Parietal lobe (tissue), 2 donors: ENCODE data around the gene RNF123. TPM values are rescaled to one million over a fixed set of nuclear protein-coding genes. Genes with fewer than 3 reads are reported as not detected.

Source experiments
- small RNA-seq: library from RNA; depleted of rRNA; stranded (forward); fragments of <200 nt; gene quantifications from one replicate; pipeline ENCODE3, GENCODE V24; 2014; ENCODE audit warnings: low replicate concordance
- total RNA-seq: library from RNA; depleted of rRNA; stranded (reverse); fragments of >200 nt; gene quantifications from one replicate; pipeline ENCODE4 v1.2.3, GENCODE V29; 2014

The RNF123 gene
- total RNA-seq: 36.9 TPM

GRCh38 chr3:49689046-49689907 lies at the start of gene RNF123, which contains the start of gene MST1:
RNF123 (plus strand) TSS chr3:49689557; CDS start chr3:49691166, 1,609 bp downstream.
MST1 (minus strand) TSS chr3:49689474; CDS start chr3:49688691, 783 bp downstream.

GRCh38 chr3:49673715-49674496 lies 15.5 kb upstream of the RNF123 start, which contains the start of gene APEH:
APEH (plus strand) TSS chr3:49674351; CDS start chr3:49674402, 51 bp downstream.

GRCh38 chr3:49719214-49719884 lies 30.0 kb downstream of the RNF123 start, which contains the start of gene AMIGO3:
AMIGO3 (minus strand) TSS chr3:49719684; CDS start chr3:49719465, 219 bp downstream.

GRCh38 chr3:49723628-49724551 lies 34.5 kb downstream of the RNF123 start, which contains the start of gene GMPPB:
GMPPB (minus strand) TSS chr3:49723951; CDS start chr3:49723726, 225 bp downstream.

Small RNA genes within 50 kb of the gene (small RNA-seq; reads per million reads assigned to genes)
- gene AMIGO3 (not detected), gene COX6CP14 (not detected)

Other genes with a start within 250 kb of the RNF123 start
- 30.7 TPM for gene DAG1, start 219.3 kb upstream of the RNF123 start, total RNA-seq
- gene BSN, start 135.1 kb upstream of the RNF123 start, total RNA-seq: 23.5 TPM
- gene APEH, start 15.2 kb upstream of the RNF123 start, total RNA-seq: 94.8 TPM
- 10.6 TPM for gene MST1, start 83 bp upstream of the RNF123 start, total RNA-seq
- gene AMIGO3, start 30.1 kb downstream of the RNF123 start, total RNA-seq: 1.3 TPM
- 11.3 TPM for gene GMPPB, start 34.4 kb downstream of the RNF123 start, total RNA-seq
- gene IP6K1, start 97.0 kb downstream of the RNF123 start, total RNA-seq: 66.4 TPM
- not detected for gene CDHR4, start 110.3 kb downstream of the RNF123 start, total RNA-seq
- gene INKA1, start 113.7 kb downstream of the RNF123 start, total RNA-seq: 13.5 TPM
- gene UBA7, start 124.4 kb downstream of the RNF123 start, total RNA-seq: 6.6 TPM
- gene TRAIP, start 167.0 kb downstream of the RNF123 start, total RNA-seq: 6.6 TPM
- gene CAMKV, start 180.3 kb downstream of the RNF123 start, total RNA-seq: 283 TPM
- 3.8 TPM for gene MST1R, start 214.3 kb downstream of the RNF123 start, total RNA-seq
- 16.6 TPM for gene MON1A, start 240.3 kb downstream of the RNF123 start, total RNA-seq